K562 (cell line): ENCODE data around the gene ZDHHC5. TPM values are rescaled to one million over a fixed set of nuclear protein-coding genes. Genes with fewer than 3 reads are reported as not detected.

Experiments used
- CREB1 ChIP-seq, 2 experiments: sonication (generic) in 1 of 2; formaldehyde crosslinking in 1 of 2; IDR thresholded peaks; 2 replicates each; pipeline versions ENCODE4 v1.6.1 to v1.8.0; 2012 to 2022; ENCODE audit warnings: inconsistent platforms in 1 of 2, mild to moderate bottlenecking in 1 of 2, missing genetic modification reagents in 1 of 2, moderate library complexity in 1 of 2
- DACH1 ChIP-seq: fragments of 450-650 bp; IDR thresholded peaks from 2 replicates; pipeline ENCODE4 v1.6.1; 2018; ENCODE audit not compliant: partially characterized antibody
- HNRNPLL ChIP-seq: fragments of 200-400 bp; formaldehyde crosslinking; IDR thresholded peaks from 2 replicates; pipeline ENCODE4 v1.6.1; 2017; ENCODE audit warnings: low read length, low read depth, mild to moderate bottlenecking; ENCODE audit not compliant: poor library complexity, severe bottlenecking
- ILF3 ChIP-seq: fragments of 450-650 bp; IDR thresholded peaks from 2 replicates; pipeline ENCODE4 v1.6.1; 2018; ENCODE audit warnings: antibody characterized with exemption, mild to moderate bottlenecking, moderate library complexity, borderline replicate concordance
- PML ChIP-seq: IDR thresholded peaks from 2 replicates; pipeline ENCODE4 v1.6.1; 2012; ENCODE audit warnings: low read length, inconsistent platforms
- STAT5A ChIP-seq: IDR thresholded peaks from 2 replicates; pipeline ENCODE4 v1.6.1; 2012; ENCODE audit warnings: low read length, inconsistent platforms, borderline replicate concordance
- STAT5B ChIP-seq: fragments of 250-450 bp; sonication (Bioruptor Pico); IDR thresholded peaks from 2 replicates; pipeline ENCODE4 v1.8.0; 2021; ENCODE audit warnings: mild to moderate bottlenecking, inconsistent platforms
- TFE3 ChIP-seq: fragments of 450-650 bp; formaldehyde crosslinking; IDR thresholded peaks from 2 replicates; pipeline ENCODE4 v1.4.0; 2020; ENCODE audit warnings: mild to moderate bottlenecking, mixed read lengths
- THRB ChIP-seq: fragments of 450-650 bp; formaldehyde crosslinking; conservative IDR thresholded peaks from 2 replicates; pipeline ENCODE4 v1.4.0; 2022; ENCODE audit warnings: mild to moderate bottlenecking, missing genetic modification characterization
- ZBTB34 ChIP-seq: fragments of 250-450 bp; sonication (Bioruptor Pico); IDR thresholded peaks from 2 replicates; pipeline ENCODE4 v1.8.0; 2021; ENCODE audit warnings: mild to moderate bottlenecking, moderate library complexity
- ZNF224 ChIP-seq: sonication (generic); formaldehyde crosslinking; IDR thresholded peaks from 2 replicates; pipeline ENCODE4 v1.8.0; 2022; ENCODE audit warnings: mild to moderate bottlenecking, missing genetic modification reagents
- ZNF589 ChIP-seq: fragments of 200-800 bp; sonication (Bioruptor generic); IDR thresholded peaks from 2 replicates; pipeline ENCODE4 v1.6.1; 2016; ENCODE audit warnings: low read depth, missing genetic modification characterization, missing compliant biosample characterization
- polyA plus RNA-seq, 8 experiments: library from polyadenylated mRNA; depleted of rRNA in 4 of 8; stranded (reverse) in 5 of 8; unstranded in 3 of 8; fragments of >200 nt; fragmentation: Nextera tagmentation in 2 of 8; fragmentation: Illumina TruSeq in 1 of 8; extraction: Ambion mirVana in 2 of 8; extraction: Trizol in 1 of 8; gene quantifications; 2 replicates each; pipeline versions ENCODE4 v1.2.1 to v1.2.3, GENCODE V29; 2011 to 2014; ENCODE audit warnings: inconsistent platforms in 1 of 8, missing spikeins in 1 of 8
- total RNA-seq, 7 experiments: library from RNA; depleted of rRNA in 6 of 7; stranded (reverse); fragments of >200 nt in 6 of 7; fragmentation: Illumina TruSeq in 2 of 7; extraction: Trizol in 2 of 7; gene quantifications; 2 replicates each; pipeline versions ENCODE4 v1.2.1 to v1.2.3, GENCODE V29; 2011 to 2021; ENCODE audit warnings: low replicate concordance in 1 of 7
- TF ChIP-seq, protein P1 (sequence below): fragments of 250-450 bp; sonication (Bioruptor Pico); IDR thresholded peaks from 2 replicates; pipeline ENCODE4 v1.4.0; 2020; ENCODE audit warnings: borderline replicate concordance
- TF ChIP-seq, protein P2 (sequence below): fragments of 450-650 bp; formaldehyde crosslinking; IDR thresholded peaks from 2 replicates; pipeline ENCODE4 v1.4.0; 2020; ENCODE audit warnings: mild to moderate bottlenecking, moderate library complexity
- TF ChIP-seq, protein P3 (sequence below): fragments of 250-450 bp; sonication (Bioruptor Pico); IDR thresholded peaks from 2 replicates; pipeline ENCODE4 v1.5.0; 2021

The ZDHHC5 gene
- total and polyA plus RNA-seq, 9 of the 15 experiments (the other 6 are each of a cell fraction or from before 2014, with no cell fraction given) = 3.8 to 64.2 (median 35.9) TPM

DNA sequence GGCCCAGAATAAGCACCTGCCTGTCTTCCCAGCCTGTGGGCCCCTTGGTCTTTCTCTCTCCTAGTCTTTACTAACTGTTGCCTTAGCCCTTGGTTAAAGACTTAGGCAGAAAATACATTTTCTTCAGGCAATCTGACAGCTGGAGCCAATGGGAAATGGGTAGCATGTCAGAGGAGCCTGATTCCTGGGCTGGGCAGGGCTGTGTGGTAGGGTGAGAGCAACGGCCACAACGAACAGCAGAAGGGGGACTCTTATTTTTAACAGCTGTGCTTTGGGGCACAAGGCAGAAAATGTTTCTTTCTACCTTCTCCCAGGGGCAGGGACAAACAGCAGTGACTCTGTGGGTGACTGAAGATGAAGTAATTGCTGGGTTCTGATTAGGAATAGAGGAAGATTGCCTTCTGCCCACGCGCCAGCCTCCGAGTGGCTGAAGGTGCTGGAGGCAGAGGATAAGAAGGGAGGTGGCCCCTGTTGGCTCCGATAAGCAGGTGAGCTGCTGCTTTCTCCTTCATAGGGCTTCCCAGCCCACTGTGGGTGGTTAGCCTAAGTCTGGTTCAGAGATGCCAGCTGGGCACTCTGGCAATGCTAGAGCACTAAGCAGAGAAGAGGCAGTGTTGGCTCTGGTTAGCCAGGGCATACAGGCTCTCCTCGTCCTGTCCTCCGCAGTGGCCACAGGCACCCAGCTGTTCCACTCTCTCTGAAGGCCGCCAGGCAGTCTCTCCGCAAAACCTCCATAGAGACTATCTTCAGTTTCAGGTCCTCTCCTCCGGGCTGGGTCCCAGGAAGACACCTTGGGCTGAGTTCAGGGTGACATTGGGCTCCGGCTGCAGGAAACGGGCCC, 19.7 kb upstream of the ZDHHC5 start (continued):
- TF ChIP-seq STAT5A = peak; percentile 97
- no peak for TF ChIP-seq TFE3 (CRISPR knock-in tag)
- peak; percentile 80 for TF ChIP-seq ZNF589
- TF ChIP-seq, protein P1, sequence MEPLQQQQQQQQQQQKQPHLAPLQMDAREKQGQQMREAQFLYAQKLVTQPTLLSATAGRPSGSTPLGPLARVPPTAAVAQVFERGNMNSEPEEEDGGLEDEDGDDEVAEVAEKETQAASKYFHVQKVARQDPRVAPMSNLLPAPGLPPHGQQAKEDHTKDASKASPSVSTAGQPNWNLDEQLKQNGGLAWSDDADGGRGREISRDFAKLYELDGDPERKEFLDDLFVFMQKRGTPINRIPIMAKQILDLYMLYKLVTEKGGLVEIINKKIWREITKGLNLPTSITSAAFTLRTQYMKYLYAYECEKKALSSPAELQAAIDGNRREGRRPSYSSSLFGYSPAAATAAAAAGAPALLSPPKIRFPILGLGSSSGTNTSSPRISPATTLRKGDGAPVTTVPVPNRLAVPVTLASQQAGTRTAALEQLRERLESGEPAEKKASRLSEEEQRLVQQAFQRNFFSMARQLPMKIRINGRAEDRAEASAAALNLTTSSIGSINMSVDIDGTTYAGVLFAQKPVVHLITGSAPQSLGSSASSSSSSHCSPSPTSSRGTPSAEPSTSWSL = no peak
- TF ChIP-seq, protein P2, sequence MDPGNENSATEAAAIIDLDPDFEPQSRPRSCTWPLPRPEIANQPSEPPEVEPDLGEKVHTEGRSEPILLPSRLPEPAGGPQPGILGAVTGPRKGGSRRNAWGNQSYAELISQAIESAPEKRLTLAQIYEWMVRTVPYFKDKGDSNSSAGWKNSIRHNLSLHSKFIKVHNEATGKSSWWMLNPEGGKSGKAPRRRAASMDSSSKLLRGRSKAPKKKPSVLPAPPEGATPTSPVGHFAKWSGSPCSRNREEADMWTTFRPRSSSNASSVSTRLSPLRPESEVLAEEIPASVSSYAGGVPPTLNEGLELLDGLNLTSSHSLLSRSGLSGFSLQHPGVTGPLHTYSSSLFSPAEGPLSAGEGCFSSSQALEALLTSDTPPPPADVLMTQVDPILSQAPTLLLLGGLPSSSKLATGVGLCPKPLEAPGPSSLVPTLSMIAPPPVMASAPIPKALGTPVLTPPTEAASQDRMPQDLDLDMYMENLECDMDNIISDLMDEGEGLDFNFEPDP (CRISPR knock-in tag) = no peak
- TF ChIP-seq THRB (CRISPR knock-in tag) = 0 out of 2 replicates have a peak, but pooled peaks have one; percentile 32
- TF ChIP-seq PML = peak; percentile 97
- no peak for TF ChIP-seq ZNF224 (CRISPR knock-in tag)
- no peak for TF ChIP-seq STAT5B
- peak; percentile 85 for TF ChIP-seq CREB1 (IDR thresholded peaks at IDR 0.05)
- TF ChIP-seq CREB1 (CRISPR knock-in tag; IDR thresholded peaks at IDR 0.05) = no peak
- TF ChIP-seq HNRNPLL = no peak
- TF ChIP-seq DACH1 = peak; percentile 63
- no peak for TF ChIP-seq ILF3
- no peak for TF ChIP-seq ZBTB34 (CRISPR knock-in tag)
- TF ChIP-seq, protein P3, sequence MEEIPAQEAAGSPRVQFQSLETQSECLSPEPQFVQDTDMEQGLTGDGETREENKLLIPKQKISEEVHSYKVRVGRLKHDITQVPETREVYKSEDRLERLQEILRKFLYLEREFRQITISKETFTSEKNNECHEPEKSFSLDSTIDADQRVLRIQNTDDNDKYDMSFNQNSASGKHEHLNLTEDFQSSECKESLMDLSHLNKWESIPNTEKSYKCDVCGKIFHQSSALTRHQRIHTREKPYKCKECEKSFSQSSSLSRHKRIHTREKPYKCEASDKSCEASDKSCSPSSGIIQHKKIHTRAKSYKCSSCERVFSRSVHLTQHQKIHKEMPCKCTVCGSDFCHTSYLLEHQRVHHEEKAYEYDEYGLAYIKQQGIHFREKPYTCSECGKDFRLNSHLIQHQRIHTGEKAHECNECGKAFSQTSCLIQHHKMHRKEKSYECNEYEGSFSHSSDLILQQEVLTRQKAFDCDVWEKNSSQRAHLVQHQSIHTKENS = no peak
